Kidney tubule cell (primary cell): ENCODE measurements around the gene RGPD8.

Experiments used
- DNase-seq: peaks from one replicate; pipeline ENCODE4 v3.0.0-alpha.2; 2018; ENCODE audit warnings: low spot score

The RGPD8 gene

DNA sequence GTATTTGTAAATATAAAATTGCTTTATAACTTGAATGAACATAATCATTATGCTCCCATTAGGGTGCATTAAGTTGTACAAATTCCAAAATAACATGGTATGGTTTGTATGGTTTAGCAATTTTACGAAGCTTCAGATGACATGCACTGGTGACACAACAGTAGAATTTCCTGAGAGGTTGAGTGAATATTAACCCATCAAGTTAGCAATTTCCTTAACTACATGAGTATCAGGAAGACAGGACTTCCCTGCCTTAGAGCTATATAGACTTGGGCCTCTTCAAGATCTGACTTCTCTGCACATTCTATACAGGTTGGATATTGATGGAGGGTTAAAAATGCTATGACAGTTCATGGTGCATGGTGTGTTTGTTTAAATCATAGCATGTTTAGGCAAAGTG lies 97.8 kb downstream of the RGPD8 start:
- DNase-seq, result peak; percentile 54

DNA sequence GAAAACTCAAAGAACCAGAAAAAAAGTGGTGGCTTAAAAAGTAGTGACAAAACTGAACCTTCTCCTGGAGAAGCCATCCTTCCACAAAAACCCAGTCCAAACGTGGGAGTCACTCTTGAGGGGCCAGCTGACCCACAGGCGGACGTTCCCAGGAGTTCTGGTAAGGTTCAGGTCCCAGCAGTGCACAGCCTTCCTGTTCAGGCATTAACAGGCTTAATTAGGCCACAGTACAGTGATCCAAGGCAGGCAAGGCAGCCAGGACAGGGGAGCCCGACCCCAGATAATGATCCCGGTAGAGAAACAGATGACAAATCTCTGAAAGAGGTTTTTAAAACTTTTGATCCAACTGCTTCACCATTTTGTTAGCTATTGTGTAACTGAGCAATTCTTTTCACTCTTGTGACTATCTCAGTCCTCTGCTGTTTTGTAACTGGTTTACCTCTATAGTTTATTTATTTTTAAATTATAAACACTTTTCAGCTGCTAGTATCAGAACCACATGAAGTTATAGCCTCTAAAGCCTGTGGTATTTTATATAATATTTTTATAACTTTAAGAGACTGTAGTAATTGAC lies 101.2 kb downstream of the RGPD8 start:
- no peak for DNase-seq

DNA sequence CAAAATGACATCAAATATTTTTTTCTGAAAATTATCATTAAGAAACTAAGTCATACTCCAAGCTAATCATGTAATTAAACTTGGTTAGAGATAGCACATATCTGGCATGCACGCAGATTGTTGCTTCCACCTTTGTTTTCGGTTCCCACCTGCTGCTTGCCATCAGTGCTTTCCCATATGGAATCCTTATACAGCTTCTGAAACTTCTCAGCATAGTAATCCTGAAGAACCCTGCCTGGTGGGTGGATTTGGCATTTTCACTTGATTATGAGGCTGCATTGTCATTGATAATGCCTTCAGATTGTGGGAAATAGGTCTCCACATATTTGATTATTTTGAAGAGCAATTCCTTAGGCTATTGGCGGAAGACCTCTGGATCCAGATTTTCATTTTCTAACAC lies 110.5 kb downstream of the RGPD8 start:
- DNase-seq, result no peak

DNA sequence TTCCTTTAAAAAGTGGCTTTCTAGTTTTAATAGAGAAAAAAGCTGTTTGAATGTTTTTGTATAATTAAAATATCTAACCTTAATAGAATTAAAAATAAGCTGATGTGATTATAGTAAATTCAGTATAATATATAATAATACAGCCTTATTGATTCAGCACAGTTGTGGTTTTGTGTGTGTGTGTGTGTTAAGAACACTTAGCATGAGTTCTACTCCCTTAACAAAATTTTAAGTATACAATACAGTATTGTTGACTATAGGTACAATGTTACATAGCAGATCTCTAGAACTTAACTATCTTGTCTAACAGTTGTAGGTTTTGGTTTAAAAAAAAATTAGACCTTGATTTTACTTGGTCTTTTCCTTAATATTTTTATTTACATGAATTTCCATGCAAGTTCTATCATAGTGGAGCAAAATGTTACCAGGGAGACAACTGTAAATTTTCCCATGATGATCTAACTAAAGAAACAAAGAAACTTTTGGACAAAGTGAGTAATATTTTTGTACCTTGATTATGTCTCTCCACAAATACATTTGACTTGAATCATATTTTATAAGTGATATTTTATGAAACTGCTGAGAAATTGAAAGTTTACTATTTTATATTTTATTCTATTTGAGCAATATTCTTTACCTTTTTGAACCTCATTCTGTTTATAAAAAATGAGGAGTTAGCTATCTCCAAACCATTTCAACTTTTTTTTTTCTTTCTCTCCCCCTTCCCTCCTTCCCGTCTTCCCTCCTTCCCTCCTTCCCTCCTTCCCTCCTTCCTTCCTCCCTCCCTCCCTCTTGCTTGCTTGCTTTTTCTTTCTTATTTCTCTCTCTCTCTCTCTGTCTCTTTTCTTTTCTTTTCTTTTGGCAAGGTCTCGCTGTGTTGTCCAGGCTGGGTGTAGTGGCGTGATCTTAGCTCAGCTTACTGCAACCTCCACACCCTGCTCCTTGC lies 111.8 kb downstream of the RGPD8 start:
- DNase-seq, result peak; percentile 18
